ENCODE results near the gene HS3ST6. TPM values are rescaled to one million over a fixed set of nuclear protein-coding genes. Genes with fewer than 3 reads are reported as not detected.
"Not testable (repeated sequence)": the region's sequence is repeated elsewhere in the genome, so short reads cannot be mapped to it uniquely, and the experiment has no call there.

HS3ST6 gene
- under 1 TPM in 1 of 4 donors, not detected in 3; 0.04 TPM for polyA plus RNA-seq
- long read RNA-seq, donor 1: 0 reads
- long read RNA-seq, donor 2: 0 reads
- long read RNA-seq, donor 3: 0 reads
- long read RNA-seq, donor 4: 0 reads
- long read RNA-seq, donor 5: 0 reads
- long read RNA-seq, donor 6: 0 reads
- long read RNA-seq, donor 7: 0 reads
- long read RNA-seq, donor 8, partial matches to known transcripts: 0 of 2 reads
- long read RNA-seq, donor 8, other reads (novel, unspliced or antisense): 0 of 2 reads
- long read RNA-seq, donor 9: 0 reads
- long read RNA-seq, donor 10: 0 reads

- H3K9me3 ChIP-seq (ENCODE audit: control insufficient read depth in 2 of 2, insufficient read depth in 1 of 2, low read depth in 1 of 2, low read length in 1 of 2): peaks cover 0 to 3% of the 10 kb centered on the region in 2 donors
- 4 to 9% (median 5%) methylated on average over 35 to 71 of the region's 71 CpGs for WGBS, 3 donors
- peaks cover 0 to 19% (median 2%) of the 10 kb centered on the region in 3 donors for H3K4me1 ChIP-seq (ENCODE audit: control insufficient read depth in 3 of 3, insufficient read depth in 2 of 3, low read depth in 1 of 3, low read length in 2 of 3)
- no peak within 1 kb of the TSS for H3K4me3 ChIP-seq (ENCODE audit: low read depth in 1 of 3, low read length in 3 of 3)
- FAIRE-seq (no peak), DNase-seq (no peak)
- H3K27ac ChIP-seq (ENCODE audit: low read depth in 1 of 3, low read length in 2 of 3): no peak within 1 kb of the TSS
- no peaks in the 10 kb centered on the region for H3K36me3 ChIP-seq (ENCODE audit: control insufficient read depth in 3 of 3, insufficient read depth in 2 of 3, low read depth in 1 of 3, low read length in 3 of 3)
- H3K27me3 ChIP-seq (ENCODE audit: control insufficient read depth in 3 of 3, insufficient read depth in 3 of 3, low read length in 3 of 3): peaks cover 11 to 85% (median 35%) of the 10 kb centered on the region in 3 donors
These were observed at the start of gene HS3ST6 for GRCh38 chr16:1918351-1919326. Gene HS3ST6, minus strand, starts transcription at chr16:1918415. Its CDS starts 92 bp downstream, at chr16:1918323.

GRCh38 chr16:1966460-1966859, 48.2 kb upstream of the HS3ST6 start, which contains the start of gene RNF151:
Gene RNF151, plus strand, starts transcription at chr16:1966856. Its CDS starts 26 bp downstream, at chr16:1966882.
- no peak for FAIRE-seq
- 95 to 96% (median 95%) methylated on average over 6 of the region's 6 CpGs for WGBS, 3 donors
- H3K4me1 ChIP-seq (ENCODE audit: control insufficient read depth in 3 of 3, insufficient read depth in 2 of 3, low read depth in 1 of 3, low read length in 2 of 3): peaks cover 0 to 33% (median 2%) of the 10 kb centered on the region in 3 donors

GRCh38 chr16:1965396-1966001, 47.3 kb upstream of the HS3ST6 start:
- FAIRE-seq (no peak), DNase-seq (peak; percentile 65 to 73)
- 9 to 18% (median 12%) methylated on average over 24 of the region's 24 CpGs for WGBS, 3 donors

More at GRCh38 chr16:1966460-1966859, 48.2 kb upstream of the HS3ST6 start, which contains the start of gene RNF151:
- H3K27ac ChIP-seq (ENCODE audit: low read depth in 1 of 3, low read length in 2 of 3): peak within 1 kb of the TSS; percentile 94 to 98 (median 98)
- H3K36me3 ChIP-seq (ENCODE audit: control insufficient read depth in 3 of 3, insufficient read depth in 2 of 3, low read depth in 1 of 3, low read length in 3 of 3): peaks cover 3 to 31% (median 12%) of the 10 kb centered on the region in 3 donors
- no peaks in the 10 kb centered on the region for H3K27me3 ChIP-seq (ENCODE audit: control insufficient read depth in 3 of 3, insufficient read depth in 3 of 3, low read length in 3 of 3)
- H3K9me3 ChIP-seq (ENCODE audit: control insufficient read depth in 2 of 2, insufficient read depth in 1 of 2, low read depth in 1 of 2, low read length in 1 of 2): no peaks in the 10 kb centered on the region
- peak within 1 kb of the TSS in 2 of 3 donors; percentile 75 to 85 for H3K4me3 ChIP-seq (ENCODE audit: low read depth in 1 of 3, low read length in 3 of 3)
- DNase-seq: no peak

GRCh38 chr16:1964506-1965395, 46.5 kb upstream of the HS3ST6 start, which contains the start of gene RPS2:
Gene RPS2, minus strand, starts transcription at chr16:1964826. Its CDS starts 201 bp downstream, at chr16:1964625.
- DNase-seq (peak; percentile 99), FAIRE-seq (no peak)
- Histone ChIP-seq H3K9me3 (ENCODE audit: control insufficient read depth in 2 of 2, insufficient read depth in 1 of 2, low read depth in 1 of 2, low read length in 1 of 2) (no peaks in the 10 kb centered on the region), H3K36me3 (ENCODE audit: control insufficient read depth in 3 of 3, insufficient read depth in 2 of 3, low read depth in 1 of 3, low read length in 3 of 3) (peaks cover 3 to 43% (median 13%) of the 10 kb centered on the region in 3 donors), H3K4me3 (ENCODE audit: low read depth in 1 of 3, low read length in 3 of 3) (peak within 1 kb of the TSS; percentile 72 to 85 (median 75)), H3K4me1 (ENCODE audit: control insufficient read depth in 3 of 3, insufficient read depth in 2 of 3, low read depth in 1 of 3, low read length in 2 of 3) (peaks cover 2 to 39% (median 3%) of the 10 kb centered on the region in 3 donors), H3K27me3 (ENCODE audit: control insufficient read depth in 3 of 3, insufficient read depth in 3 of 3, low read length in 3 of 3) (no peaks in the 10 kb centered on the region), H3K27ac (ENCODE audit: low read depth in 1 of 3, low read length in 2 of 3) (peak within 1 kb of the TSS; percentile 94 to 98 (median 98))
- WGBS, 3 donors: 0 to 1% (median 1%) methylated on average over 76 to 97 of the region's 97 CpGs

More at GRCh38 chr16:1965396-1966001, 47.3 kb upstream of the HS3ST6 start:
- H3K4me3 ChIP-seq (ENCODE audit: low read depth in 1 of 3, low read length in 3 of 3): peak overlapping the region; percentile 72 to 85 (median 75)
- no peaks in the 10 kb centered on the region for H3K27me3 ChIP-seq (ENCODE audit: control insufficient read depth in 3 of 3, insufficient read depth in 3 of 3, low read length in 3 of 3)
- H3K36me3 ChIP-seq (ENCODE audit: control insufficient read depth in 3 of 3, insufficient read depth in 2 of 3, low read depth in 1 of 3, low read length in 3 of 3): peaks cover 3 to 41% (median 13%) of the 10 kb centered on the region in 3 donors
- peaks cover 2 to 37% (median 2%) of the 10 kb centered on the region in 3 donors for H3K4me1 ChIP-seq (ENCODE audit: control insufficient read depth in 3 of 3, insufficient read depth in 2 of 3, low read depth in 1 of 3, low read length in 2 of 3)
- H3K27ac ChIP-seq (ENCODE audit: low read depth in 1 of 3, low read length in 2 of 3): peak overlapping the region; percentile 94 to 98 (median 98)
- H3K9me3 ChIP-seq (ENCODE audit: control insufficient read depth in 2 of 2, insufficient read depth in 1 of 2, low read depth in 1 of 2, low read length in 1 of 2): no peaks in the 10 kb centered on the region

GRCh38 chr16:1963806-1964505, 45.7 kb upstream of the HS3ST6 start:
- DNase-seq (peak; percentile 38 to 56), FAIRE-seq (no peak)
- H3K36me3 ChIP-seq (ENCODE audit: control insufficient read depth in 3 of 3, insufficient read depth in 2 of 3, low read depth in 1 of 3, low read length in 3 of 3): peaks cover 3 to 43% (median 13%) of the 10 kb centered on the region in 3 donors

GRCh38 chr16:1962161-1963153, 44.2 kb upstream of the HS3ST6 start:
- DNase-seq; H3K27me3 ChIP-seq (ENCODE audit: control insufficient read depth in 3 of 3, insufficient read depth in 3 of 3, low read length in 3 of 3); FAIRE-seq; H3K9me3 ChIP-seq (ENCODE audit: control insufficient read depth in 2 of 2, insufficient read depth in 1 of 2, low read depth in 1 of 2, low read length in 1 of 2): not testable (repeated sequence)
- WGBS, 3 donors: 67 to 84% (median 77%) methylated on average over 31 to 37 of the region's 37 CpGs
- peaks cover 3 to 43% (median 13%) of the 10 kb centered on the region in 3 donors for H3K36me3 ChIP-seq (ENCODE audit: control insufficient read depth in 3 of 3, insufficient read depth in 2 of 3, low read depth in 1 of 3, low read length in 3 of 3)
- peak overlapping the region in 1 of 3 donors; percentile 56 for H3K27ac ChIP-seq (ENCODE audit: low read depth in 1 of 3, low read length in 2 of 3)
- peaks cover 2 to 44% (median 3%) of the 10 kb centered on the region in 3 donors for H3K4me1 ChIP-seq (ENCODE audit: control insufficient read depth in 3 of 3, insufficient read depth in 2 of 3, low read depth in 1 of 3, low read length in 2 of 3)
- H3K4me3 ChIP-seq (ENCODE audit: low read depth in 1 of 3, low read length in 3 of 3): peak overlapping the region in 1 of 3 donors; percentile 75

More at GRCh38 chr16:1963806-1964505, 45.7 kb upstream of the HS3ST6 start:
- Histone ChIP-seq H3K4me3 (ENCODE audit: low read depth in 1 of 3, low read length in 3 of 3) (peak overlapping the region; percentile 62 to 85 (median 75)), H3K27ac (ENCODE audit: low read depth in 1 of 3, low read length in 2 of 3) (peak overlapping the region; percentile 84 to 98 (median 98)), H3K9me3 (ENCODE audit: control insufficient read depth in 2 of 2, insufficient read depth in 1 of 2, low read depth in 1 of 2, low read length in 1 of 2) (no peaks in the 10 kb centered on the region), H3K4me1 (ENCODE audit: control insufficient read depth in 3 of 3, insufficient read depth in 2 of 3, low read depth in 1 of 3, low read length in 2 of 3) (peaks cover 2 to 42% (median 3%) of the 10 kb centered on the region in 3 donors), H3K27me3 (ENCODE audit: control insufficient read depth in 3 of 3, insufficient read depth in 3 of 3, low read length in 3 of 3) (no peaks in the 10 kb centered on the region)
- 3 to 9% (median 5%) methylated on average over 40 to 44 of the region's 44 CpGs for WGBS, 3 donors
